ENCODE results near the gene DMD. TPM values are rescaled to one million over a fixed set of nuclear protein-coding genes. Genes with fewer than 3 reads are reported as not detected.
A peak's percentile ranks its signal among the peaks of the same experiment; 100 is the strongest.

Gene DMD
- polyA plus RNA-seq, 3 donors: 0.23 TPM; not detected in 2

- TF ChIP-seq, protein P1, sequence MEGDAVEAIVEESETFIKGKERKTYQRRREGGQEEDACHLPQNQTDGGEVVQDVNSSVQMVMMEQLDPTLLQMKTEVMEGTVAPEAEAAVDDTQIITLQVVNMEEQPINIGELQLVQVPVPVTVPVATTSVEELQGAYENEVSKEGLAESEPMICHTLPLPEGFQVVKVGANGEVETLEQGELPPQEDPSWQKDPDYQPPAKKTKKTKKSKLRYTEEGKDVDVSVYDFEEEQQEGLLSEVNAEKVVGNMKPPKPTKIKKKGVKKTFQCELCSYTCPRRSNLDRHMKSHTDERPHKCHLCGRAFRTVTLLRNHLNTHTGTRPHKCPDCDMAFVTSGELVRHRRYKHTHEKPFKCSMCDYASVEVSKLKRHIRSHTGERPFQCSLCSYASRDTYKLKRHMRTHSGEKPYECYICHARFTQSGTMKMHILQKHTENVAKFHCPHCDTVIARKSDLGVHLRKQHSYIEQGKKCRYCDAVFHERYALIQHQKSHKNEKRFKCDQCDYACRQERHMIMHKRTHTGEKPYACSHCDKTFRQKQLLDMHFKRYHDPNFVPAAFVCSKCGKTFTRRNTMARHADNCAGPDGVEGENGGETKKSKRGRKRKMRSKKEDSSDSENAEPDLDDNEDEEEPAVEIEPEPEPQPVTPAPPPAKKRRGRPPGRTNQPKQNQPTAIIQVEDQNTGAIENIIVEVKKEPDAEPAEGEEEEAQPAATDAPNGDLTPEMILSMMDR (IDR thresholded peaks at IDR 0.05): no peak
- H3K9me3 Mint-ChIP-seq: peaks cover 0 to 8% (median 0%) of the 10 kb centered on the region in 7 donors
- peak in 2 of 3 donors; percentile 1 to 60 for DNase-seq
- H2AFZ ChIP-seq (ENCODE audit: insufficient read depth, low read depth, low read length, poor library complexity, severe bottlenecking): no peak overlapping the region
- no peaks in the 10 kb centered on the region for H4K20me1 ChIP-seq (ENCODE audit: insufficient read depth, low read length)
- H3K36me3 Mint-ChIP-seq: no peaks in the 10 kb centered on the region
- no peak overlapping the region for H3K27ac Mint-ChIP-seq
- H3K4me1 Mint-ChIP-seq: no peaks in the 10 kb centered on the region
- no peak overlapping the region for H3K9ac ChIP-seq (ENCODE audit: insufficient read depth, low read length, poor library complexity, severe bottlenecking)
- H3K79me2 ChIP-seq (ENCODE audit: insufficient read depth, low read length): no peaks in the 10 kb centered on the region
- H3K27me3 Mint-ChIP-seq (ENCODE audit: low read depth in 3 of 3): peaks cover 0 to 2% (median 2%) of the 10 kb centered on the region in 3 donors
- H3K4me2 ChIP-seq (replicated peaks; ENCODE audit: extremely low read depth, low read length, poor library complexity, severe bottlenecking): no peak overlapping the region
- intact Hi-C loops (cut with micrococcal nuclease): no loop called here
- H3K4me1 ChIP-seq (ENCODE audit: control insufficient read depth in 1 of 2, insufficient read depth in 2 of 2, low read length in 2 of 2): no peaks in the 10 kb centered on the region
- no peaks in the 10 kb centered on the region for H3K9me3 ChIP-seq (replicated peaks in 1 of 2; ENCODE audit: control insufficient read depth in 1 of 2, insufficient read depth in 1 of 2, low read length in 2 of 2)
- no peak overlapping the region for H3K4me3 Mint-ChIP-seq
- H3K27ac ChIP-seq (ENCODE audit: low read depth in 1 of 2, low read length in 2 of 2): no peak overlapping the region
- H3K27me3 ChIP-seq (ENCODE audit: control insufficient read depth in 2 of 2, insufficient read depth in 2 of 2, low read length in 2 of 2): no peaks in the 10 kb centered on the region
- no peak overlapping the region for H3K4me3 ChIP-seq (replicated peaks in 1 of 3; ENCODE audit: low read depth in 2 of 3, low read length in 3 of 3)
- no peaks in the 10 kb centered on the region for H3K36me3 ChIP-seq (replicated peaks in 1 of 2; ENCODE audit: control insufficient read depth in 1 of 2, insufficient read depth in 2 of 2, low read length in 2 of 2)
- WGBS (ENCODE audit: insufficient coverage): no CpG with 5 or more reads among the region's 2 CpGs
Measured at GRCh38 chrX:31099536-31100090, 2111.7 kb downstream of the DMD start.

- Mint-ChIP-seq H3K27ac (no peak overlapping the region), H3K4me3 (no peak overlapping the region), H3K4me1 (no peaks in the 10 kb centered on the region), H3K9me3 (peaks cover 0 to 8% (median 2%) of the 10 kb centered on the region in 7 donors), H3K27me3 (ENCODE audit: low read depth in 3 of 3) (peaks cover 0 to 2% (median 0%) of the 10 kb centered on the region in 3 donors), H3K36me3 (no peaks in the 10 kb centered on the region)
- H2AFZ ChIP-seq (ENCODE audit: insufficient read depth, low read depth, low read length, poor library complexity, severe bottlenecking): no peak overlapping the region
- H3K9ac ChIP-seq (ENCODE audit: insufficient read depth, low read length, poor library complexity, severe bottlenecking): no peak overlapping the region
- no peaks in the 10 kb centered on the region for H3K4me1 ChIP-seq (ENCODE audit: control insufficient read depth in 1 of 2, insufficient read depth in 2 of 2, low read length in 2 of 2)
- no peak overlapping the region for H3K27ac ChIP-seq (ENCODE audit: low read depth in 1 of 2, low read length in 2 of 2)
- intact Hi-C loops (cut with micrococcal nuclease): no loop called here
- DNase-seq: no peak
- no peaks in the 10 kb centered on the region for H3K36me3 ChIP-seq (replicated peaks in 1 of 2; ENCODE audit: control insufficient read depth in 1 of 2, insufficient read depth in 2 of 2, low read length in 2 of 2)
- no peaks in the 10 kb centered on the region for H3K79me2 ChIP-seq (ENCODE audit: insufficient read depth, low read length)
- no CpG with 5 or more reads among the region's 3 CpGs for WGBS (ENCODE audit: insufficient coverage)
- H4K20me1 ChIP-seq (ENCODE audit: insufficient read depth, low read length): no peaks in the 10 kb centered on the region
- H3K4me3 ChIP-seq (replicated peaks in 1 of 3; ENCODE audit: low read depth in 2 of 3, low read length in 3 of 3): no peak overlapping the region
- TF ChIP-seq, protein P1 (IDR thresholded peaks at IDR 0.05): no peak
- H3K9me3 ChIP-seq (replicated peaks in 1 of 2; ENCODE audit: control insufficient read depth in 1 of 2, insufficient read depth in 1 of 2, low read length in 2 of 2): no peaks in the 10 kb centered on the region
- no peak overlapping the region for H3K4me2 ChIP-seq (replicated peaks; ENCODE audit: extremely low read depth, low read length, poor library complexity, severe bottlenecking)
- H3K27me3 ChIP-seq (ENCODE audit: control insufficient read depth in 2 of 2, insufficient read depth in 2 of 2, low read length in 2 of 2): no peaks in the 10 kb centered on the region
Measured at GRCh38 chrX:31098079-31098478, 2113.3 kb downstream of the DMD start.

Data from CD14-positive monocyte (primary cell).